ENCODE results near the gene GNG12.

The GNG12 gene

GRCh38 chr1:67795179-67795912 is 37.9 kb downstream of the GNG12 start:
- TF ChIP-seq CTCF (IDR thresholded peaks at IDR 0.05; ENCODE audit: low read depth, low read length, missing control alignments), result no peak
- no peak for DNase-seq (ENCODE audit: low read depth)
- H3K4me3 ChIP-seq (ENCODE audit: low read depth, low read length), result no peak overlapping the region

GRCh38 chr1:67793562-67793961 is 39.7 kb downstream of the GNG12 start:
- H3K4me3 ChIP-seq (ENCODE audit: low read depth, low read length), result no peak overlapping the region
- no peak for DNase-seq (ENCODE audit: low read depth)
- no peak for TF ChIP-seq CTCF (IDR thresholded peaks at IDR 0.05; ENCODE audit: low read depth, low read length, missing control alignments)

- H3K4me3 ChIP-seq (ENCODE audit: low read depth, low read length), result no peak overlapping the region
- no peak for TF ChIP-seq CTCF (IDR thresholded peaks at IDR 0.05; ENCODE audit: low read depth, low read length, missing control alignments)
- DNase-seq (ENCODE audit: low read depth), result no peak
Measured at GRCh38 chr1:67792741-67793458, 40.4 kb downstream of the GNG12 start.

- no peak for DNase-seq (ENCODE audit: low read depth)
- H3K4me3 ChIP-seq (ENCODE audit: low read depth, low read length), result no peak overlapping the region
- TF ChIP-seq CTCF (IDR thresholded peaks at IDR 0.05; ENCODE audit: low read depth, low read length, missing control alignments), result no peak
Measured at GRCh38 chr1:67792103-67792502, 41.2 kb downstream of the GNG12 start.

GRCh38 chr1:67791686-67792085 is 41.6 kb downstream of the GNG12 start:
- no peak for DNase-seq (ENCODE audit: low read depth)
- H3K4me3 ChIP-seq (ENCODE audit: low read depth, low read length), result no peak overlapping the region
- TF ChIP-seq CTCF (IDR thresholded peaks at IDR 0.05; ENCODE audit: low read depth, low read length, missing control alignments), result no peak

- TF ChIP-seq CTCF (IDR thresholded peaks at IDR 0.05; ENCODE audit: low read depth, low read length, missing control alignments), result no peak
- H3K4me3 ChIP-seq (ENCODE audit: low read depth, low read length), result no peak overlapping the region
- DNase-seq (ENCODE audit: low read depth), result no peak
Measured at GRCh38 chr1:67791261-67791660, 42.0 kb downstream of the GNG12 start.

All from GM12864 (cell line).